ENCODE results near the gene RPS3.
"Not testable (repeated sequence)": the region's sequence is repeated elsewhere in the genome, so short reads cannot be mapped to it uniquely, and the experiment has no call there.

Gene RPS3

GRCh38 chr11:75399344-75400145 lies at the start of gene RPS3:
TSS of gene RPS3 (plus strand) at chr11:75399518. CDS start at chr11:75399548, 30 bp downstream.
- DNase-seq (ENCODE audit: low spot score), result peak; percentile 94

- no peak for DNase-seq (ENCODE audit: low spot score)
These were observed 49.7 kb upstream of the RPS3 start for GRCh38 chr11:75349521-75350116.

DNA sequence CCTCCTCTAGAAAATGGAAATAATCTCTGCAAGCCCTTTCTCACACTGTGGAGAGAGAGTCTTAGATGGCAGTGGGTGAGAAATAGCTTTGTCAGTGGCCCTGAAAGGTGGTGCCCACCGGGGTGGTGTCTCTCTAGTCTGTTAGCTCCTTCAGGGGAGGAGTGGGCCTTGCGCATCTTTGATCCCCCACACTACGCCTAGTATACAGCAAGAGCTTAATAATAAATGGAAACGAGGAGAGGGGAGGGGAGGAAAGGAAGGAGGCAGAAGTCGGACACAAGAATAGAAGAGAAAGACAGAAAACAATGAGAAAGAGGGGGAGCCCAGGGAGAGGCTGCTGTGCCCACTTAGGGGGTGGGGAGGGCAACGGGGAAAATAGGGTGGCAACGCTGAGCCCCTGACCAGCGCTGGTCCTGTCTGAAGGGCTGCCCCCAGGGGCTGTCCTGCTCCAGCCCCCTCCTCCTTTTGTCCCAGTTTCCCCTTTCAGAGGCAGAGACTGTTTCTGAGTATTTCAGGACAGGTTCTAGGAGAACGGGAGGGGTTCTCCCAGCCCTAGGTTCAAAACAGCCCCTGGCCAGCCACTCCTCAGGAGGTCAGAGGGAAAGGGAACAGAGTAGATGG lies 49.1 kb upstream of the RPS3 start:
- no peak for DNase-seq (ENCODE audit: low spot score)

DNA sequence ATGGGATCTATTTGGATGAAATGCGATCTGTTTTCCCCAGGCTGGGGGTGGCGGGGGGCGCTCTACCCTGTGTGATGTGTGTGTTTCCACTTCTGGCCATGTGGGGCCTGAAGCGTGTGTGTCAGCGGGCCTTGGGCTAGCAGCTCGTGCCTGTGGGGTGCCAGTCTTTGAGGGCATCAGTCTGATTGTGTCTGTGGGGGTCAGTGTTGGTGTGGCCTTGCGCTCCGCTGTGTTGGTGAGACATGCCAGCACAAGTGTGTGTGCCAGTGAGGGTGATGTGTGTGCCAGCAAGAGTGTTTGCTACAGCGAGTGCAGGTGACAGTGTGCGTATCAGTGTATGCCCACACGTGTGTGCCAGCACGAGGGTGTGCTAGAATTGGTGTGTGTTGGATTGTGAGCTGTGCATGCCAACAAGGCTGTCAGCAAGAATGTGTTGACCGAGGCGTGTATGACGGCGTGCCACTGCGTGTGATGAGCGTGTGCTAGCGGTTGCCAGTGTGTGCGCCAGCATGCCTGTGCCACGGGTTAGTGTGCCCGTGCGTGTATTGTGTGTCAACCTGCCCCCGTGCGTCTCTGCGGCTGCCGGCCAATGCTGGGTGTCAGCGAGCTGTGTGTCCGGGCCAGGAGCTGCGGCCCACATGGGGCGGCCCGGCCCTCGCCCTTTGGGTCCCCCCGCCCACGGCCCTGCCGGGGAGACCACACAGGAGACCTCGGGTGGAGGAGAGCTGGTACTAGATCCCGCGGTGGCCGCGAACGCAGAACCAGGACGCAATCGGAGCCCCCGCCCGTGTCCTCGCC lies 48.4 kb upstream of the RPS3 start:
- peak; percentile 59 for DNase-seq (ENCODE audit: low spot score)

- no peak for DNase-seq (ENCODE audit: low spot score)
These were observed 47.9 kb upstream of the RPS3 start, which contains the start of gene ARRB1 for GRCh38 chr11:75351541-75351790. TSS of gene ARRB1 (minus strand) at chr11:75351661. CDS start at chr11:75351607, 54 bp downstream.

DNA sequence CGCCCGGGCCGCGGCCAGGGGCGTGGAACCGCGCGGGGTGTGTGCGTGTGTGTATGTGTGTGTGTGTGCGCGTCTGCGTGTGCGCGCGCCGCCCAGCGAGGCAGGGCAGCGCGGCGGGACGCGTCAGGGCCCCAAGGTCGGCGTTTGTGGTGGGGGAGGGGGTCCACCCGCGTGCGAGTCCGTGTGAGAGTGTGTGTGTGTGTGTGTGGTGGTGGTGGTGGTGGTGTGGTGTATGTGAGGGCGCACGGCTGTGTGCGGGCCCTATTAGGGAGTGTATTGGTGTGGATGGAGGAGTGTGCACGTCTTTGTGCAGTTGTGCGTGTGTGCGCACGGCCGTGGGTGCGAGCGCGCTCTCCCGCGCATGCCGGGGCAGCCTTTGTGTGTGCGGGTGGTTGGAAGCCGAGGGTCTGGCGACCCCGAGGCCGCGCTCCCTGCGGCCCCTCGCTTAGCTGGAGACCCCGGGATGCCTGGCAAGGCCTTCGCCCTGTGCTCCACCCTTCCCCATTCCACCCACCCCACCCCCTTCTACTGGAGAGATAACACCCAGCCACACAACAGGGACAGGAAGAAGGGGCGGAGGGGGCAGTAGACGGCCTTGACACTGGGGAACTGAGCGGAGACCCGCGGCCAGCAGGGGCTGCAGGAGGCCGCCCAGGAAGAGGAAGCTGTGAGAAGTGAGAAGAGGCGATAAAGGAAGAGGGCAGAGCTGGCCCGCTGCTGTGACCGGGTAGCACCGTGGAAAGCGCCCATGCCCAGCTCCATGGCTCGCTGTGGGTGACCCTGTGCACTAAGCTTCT lies 47.3 kb upstream of the RPS3 start:
- no peak for DNase-seq (ENCODE audit: low spot score)

GRCh38 chr11:75352588-75353206 lies 46.6 kb upstream of the RPS3 start:
- no peak for DNase-seq (ENCODE audit: low spot score)

DNA sequence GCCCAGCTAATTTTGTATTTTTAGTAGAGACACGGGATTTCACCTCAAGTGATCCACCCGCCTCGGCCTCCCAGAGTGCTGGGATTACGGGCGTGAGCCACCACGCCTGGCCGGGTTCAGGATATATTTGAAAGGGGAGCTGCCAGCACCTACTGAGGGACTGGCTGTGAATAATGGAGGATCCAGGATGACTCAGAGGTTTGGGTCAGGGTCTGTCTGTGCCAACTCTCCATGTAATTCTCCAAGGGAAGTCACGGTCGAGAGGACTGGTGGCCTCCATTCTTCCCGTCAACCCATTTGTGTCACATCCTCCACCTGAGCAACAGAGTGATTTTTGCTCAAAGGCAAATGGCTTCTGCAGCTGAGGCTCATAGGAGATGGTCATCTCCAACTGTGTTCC lies 44.3 kb upstream of the RPS3 start:
- DNase-seq (ENCODE audit: low spot score), result no peak

- DNase-seq (ENCODE audit: low spot score), result no peak
These were observed 42.7 kb upstream of the RPS3 start for GRCh38 chr11:75356613-75357012.

GRCh38 chr11:75362285-75362684 lies 37.0 kb upstream of the RPS3 start:
- not testable (repeated sequence) for DNase-seq (ENCODE audit: low spot score)

DNA sequence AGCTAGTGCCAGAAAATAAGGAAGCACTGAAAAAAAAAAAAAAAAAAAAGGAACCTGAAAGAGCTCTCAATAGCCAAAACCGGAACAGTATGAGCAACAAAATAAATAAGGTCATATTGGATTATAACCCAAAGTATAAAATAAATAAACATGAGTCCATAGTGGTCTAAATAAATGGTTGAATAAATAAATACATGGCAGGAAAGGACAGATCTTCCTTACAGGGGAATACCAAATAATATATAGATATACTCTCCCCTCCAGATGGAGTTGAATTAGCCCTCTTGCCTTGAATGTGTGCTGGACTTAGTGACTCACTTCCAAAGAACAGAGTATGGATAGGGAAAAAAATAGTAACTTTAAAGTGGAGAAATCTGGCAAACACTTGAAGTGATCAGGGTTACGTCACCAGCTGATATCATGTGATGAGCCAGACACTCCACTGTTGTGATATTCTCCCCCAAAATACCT lies 33.6 kb upstream of the RPS3 start:
- DNase-seq (ENCODE audit: low spot score), result no peak

- not testable (repeated sequence) for DNase-seq (ENCODE audit: low spot score)
These were observed 32.5 kb upstream of the RPS3 start for GRCh38 chr11:75366826-75367225.

GRCh38 chr11:75369560-75370255 lies 29.6 kb upstream of the RPS3 start:
- no peak for DNase-seq (ENCODE audit: low spot score)

DNA sequence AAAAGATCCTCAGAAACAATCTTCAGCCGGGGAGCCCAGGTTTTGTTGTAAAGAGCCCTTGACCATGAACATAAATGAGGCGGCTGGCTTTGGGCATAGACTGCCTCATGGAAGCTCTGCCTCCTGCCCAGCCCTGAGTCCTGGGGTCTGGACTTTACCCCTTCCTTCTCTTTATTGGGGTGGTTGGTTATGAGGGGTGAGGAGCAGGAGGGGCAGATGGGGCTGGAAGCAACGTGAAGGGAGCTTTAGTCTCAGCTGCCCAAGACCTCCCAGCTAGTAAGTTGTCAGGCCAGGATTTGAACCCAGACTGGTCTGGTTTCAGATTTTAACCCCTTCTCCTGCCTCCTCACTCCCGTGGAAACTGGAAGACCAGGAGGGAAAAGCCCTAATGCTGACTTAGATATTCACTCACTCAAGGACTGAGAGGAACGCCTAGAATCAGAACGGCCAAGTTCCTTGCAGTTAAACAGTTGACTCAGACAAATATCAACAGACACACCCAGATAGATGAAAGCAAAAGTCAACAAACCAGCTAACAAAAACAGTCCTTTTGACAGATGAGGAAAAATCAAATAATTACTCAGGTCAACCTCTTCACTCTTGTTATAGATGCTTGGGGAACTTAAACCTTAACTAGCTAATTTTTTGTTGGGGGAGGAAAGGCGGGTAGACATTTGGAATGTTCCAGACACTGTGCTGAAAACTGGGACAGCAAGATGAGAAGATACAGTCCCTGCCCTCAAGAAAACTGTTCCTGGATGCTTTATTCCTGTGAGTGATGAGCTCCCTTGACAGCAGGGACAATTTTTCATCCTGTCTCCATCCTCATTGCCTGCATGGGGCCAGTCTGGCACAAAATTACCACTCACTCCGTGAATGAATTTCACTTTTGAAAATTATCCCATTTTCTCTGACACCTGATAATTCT lies 27.1 kb upstream of the RPS3 start:
- no peak for DNase-seq (ENCODE audit: low spot score)

DNA sequence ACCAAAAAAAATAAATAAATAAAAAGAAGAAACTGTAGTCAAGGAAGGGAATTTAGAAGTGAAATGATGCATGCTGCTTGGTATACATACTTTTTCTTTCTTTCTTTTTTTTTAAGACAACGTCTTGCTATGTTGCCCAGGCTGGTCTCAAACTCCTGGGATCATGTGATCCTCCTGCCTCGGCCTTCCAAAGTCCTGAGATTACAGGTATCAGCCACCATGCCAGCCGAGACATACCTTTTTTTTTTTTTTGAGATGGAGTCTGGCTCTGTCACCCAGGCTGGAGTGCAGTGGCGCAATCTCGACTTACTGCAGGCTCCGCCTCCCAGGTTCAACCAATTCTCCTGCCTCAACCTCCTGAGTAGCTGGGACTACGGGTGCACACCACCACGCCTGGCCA lies 26.1 kb upstream of the RPS3 start:
- DNase-seq (ENCODE audit: low spot score), result no peak

GRCh38 chr11:75374646-75375045 lies 24.7 kb upstream of the RPS3 start:
- DNase-seq (ENCODE audit: low spot score), result no peak

DNA sequence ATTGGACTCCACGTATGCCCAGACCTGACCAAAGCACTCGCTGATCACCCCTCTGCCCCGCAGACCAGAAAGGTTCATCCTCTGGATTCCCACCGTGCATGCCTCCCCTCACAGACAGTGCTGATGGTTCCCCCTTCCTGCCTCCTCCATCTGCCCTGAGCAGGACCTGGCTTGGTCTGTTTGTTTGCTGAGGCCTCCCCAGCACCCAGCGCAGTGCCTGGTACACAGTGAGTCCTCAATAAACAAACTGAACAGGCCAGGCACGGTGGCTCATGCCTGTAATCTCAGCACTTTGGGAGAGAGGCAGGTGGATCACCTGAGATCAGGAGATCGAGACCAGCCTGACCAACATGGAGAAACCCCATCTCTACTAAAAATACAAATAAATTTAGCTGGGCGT lies 23.7 kb upstream of the RPS3 start:
- DNase-seq (ENCODE audit: low spot score), result no peak

- no peak for DNase-seq (ENCODE audit: low spot score)
These were observed 23.1 kb upstream of the RPS3 start for GRCh38 chr11:75376175-75376574.

- DNase-seq (ENCODE audit: low spot score), result not testable (repeated sequence)
These were observed 20.5 kb upstream of the RPS3 start for GRCh38 chr11:75378776-75379175.
